ENCODE results near the gene SLC25A19.

SLC25A19 gene

GRCh38 chr17:75289115-75289831 is at the start of gene SLC25A19:
TSS of gene SLC25A19 (minus strand) at chr17:75289433. CDS start at chr17:75286764, 2,669 bp downstream.
- DNase-seq (ENCODE audit: low read depth), result peak; percentile 99
- peak within 1 kb of the TSS; percentile 93 for H3K4me3 ChIP-seq (ENCODE audit: low read length)
- TF ChIP-seq, protein P1, sequence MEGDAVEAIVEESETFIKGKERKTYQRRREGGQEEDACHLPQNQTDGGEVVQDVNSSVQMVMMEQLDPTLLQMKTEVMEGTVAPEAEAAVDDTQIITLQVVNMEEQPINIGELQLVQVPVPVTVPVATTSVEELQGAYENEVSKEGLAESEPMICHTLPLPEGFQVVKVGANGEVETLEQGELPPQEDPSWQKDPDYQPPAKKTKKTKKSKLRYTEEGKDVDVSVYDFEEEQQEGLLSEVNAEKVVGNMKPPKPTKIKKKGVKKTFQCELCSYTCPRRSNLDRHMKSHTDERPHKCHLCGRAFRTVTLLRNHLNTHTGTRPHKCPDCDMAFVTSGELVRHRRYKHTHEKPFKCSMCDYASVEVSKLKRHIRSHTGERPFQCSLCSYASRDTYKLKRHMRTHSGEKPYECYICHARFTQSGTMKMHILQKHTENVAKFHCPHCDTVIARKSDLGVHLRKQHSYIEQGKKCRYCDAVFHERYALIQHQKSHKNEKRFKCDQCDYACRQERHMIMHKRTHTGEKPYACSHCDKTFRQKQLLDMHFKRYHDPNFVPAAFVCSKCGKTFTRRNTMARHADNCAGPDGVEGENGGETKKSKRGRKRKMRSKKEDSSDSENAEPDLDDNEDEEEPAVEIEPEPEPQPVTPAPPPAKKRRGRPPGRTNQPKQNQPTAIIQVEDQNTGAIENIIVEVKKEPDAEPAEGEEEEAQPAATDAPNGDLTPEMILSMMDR (conservative IDR thresholded peaks at IDR 0.05; ENCODE audit: low read length), result peak; percentile 25; the same call in 1 of the 2 replicates

DNA sequence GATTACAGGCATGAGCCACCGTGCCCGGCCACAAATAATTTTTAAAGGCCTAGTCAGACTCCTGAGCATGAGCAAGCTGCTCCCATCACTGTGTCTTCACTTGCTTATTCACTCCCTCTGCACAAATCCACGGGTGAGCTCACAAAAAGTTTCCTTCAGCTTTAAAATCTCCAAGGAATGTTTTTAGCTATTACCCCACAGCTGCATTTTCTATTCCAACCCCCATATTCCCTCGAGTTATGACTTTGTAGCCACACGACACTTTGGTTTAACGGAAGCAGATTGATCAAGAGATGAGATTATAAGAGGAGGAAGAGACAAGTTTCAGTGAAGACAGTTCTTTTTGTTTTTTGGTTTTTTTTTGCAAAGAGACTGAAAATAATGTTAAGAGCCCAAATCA is 49.1 kb upstream of the SLC25A19 start:
- no peak overlapping the region for H3K4me3 ChIP-seq (ENCODE audit: low read length)
- TF ChIP-seq, protein P1 (conservative IDR thresholded peaks at IDR 0.05; ENCODE audit: low read length), result no peak
- peak; percentile 54 for DNase-seq (ENCODE audit: low read depth)

- no peak overlapping the region for H3K4me3 ChIP-seq (ENCODE audit: low read length)
- DNase-seq (ENCODE audit: low read depth), result no peak
- TF ChIP-seq, protein P1 (conservative IDR thresholded peaks at IDR 0.05; ENCODE audit: low read length), result no peak
Observed at GRCh38 chr17:75335315-75335714, 46.1 kb upstream of the SLC25A19 start.

DNA sequence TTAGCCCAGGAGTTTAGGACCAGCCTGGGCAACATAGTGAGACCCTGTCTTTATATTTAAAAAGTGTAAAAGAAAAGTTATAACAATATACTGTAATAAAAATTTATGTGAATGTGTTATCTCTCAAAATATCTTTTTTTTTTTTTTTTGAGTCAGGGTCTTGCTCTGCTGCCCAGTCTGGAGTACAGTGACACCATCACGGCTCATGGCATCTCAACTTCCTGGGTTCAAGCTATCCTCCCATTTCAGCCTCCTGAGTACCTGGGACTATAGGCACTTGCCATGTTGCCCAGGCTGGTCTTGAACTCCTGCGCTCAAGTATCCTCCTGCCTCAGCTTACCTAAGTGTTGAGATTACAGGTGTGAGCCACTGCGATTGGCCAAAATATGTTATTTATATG is 45.5 kb upstream of the SLC25A19 start:
- TF ChIP-seq, protein P1 (conservative IDR thresholded peaks at IDR 0.05; ENCODE audit: low read length), result no peak
- no peak for DNase-seq (ENCODE audit: low read depth)
- H3K4me3 ChIP-seq (ENCODE audit: low read length), result no peak overlapping the region

DNA sequence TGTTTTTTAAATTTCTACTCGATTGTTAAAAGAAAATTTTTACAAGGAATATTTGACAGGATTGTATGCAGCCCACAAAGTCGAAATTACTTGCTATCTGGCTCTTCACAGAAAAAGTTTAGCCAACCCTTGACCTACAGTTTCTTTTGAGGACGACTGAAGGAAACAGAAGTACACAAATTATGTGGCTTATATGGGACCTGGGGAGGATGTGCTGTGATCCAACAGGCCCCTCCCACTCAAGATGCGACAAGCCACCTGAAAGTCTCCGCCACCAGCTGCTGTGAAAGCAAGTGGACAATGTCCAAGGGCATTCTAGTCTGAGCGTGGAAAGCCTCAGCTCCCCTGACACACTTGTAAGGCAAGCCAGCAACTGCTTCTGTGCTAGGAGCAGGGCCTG is 42.4 kb upstream of the SLC25A19 start:
- no peak overlapping the region for H3K4me3 ChIP-seq (ENCODE audit: low read length)
- no peak for DNase-seq (ENCODE audit: low read depth)
- TF ChIP-seq, protein P1 (conservative IDR thresholded peaks at IDR 0.05; ENCODE audit: low read length), result no peak

DNA sequence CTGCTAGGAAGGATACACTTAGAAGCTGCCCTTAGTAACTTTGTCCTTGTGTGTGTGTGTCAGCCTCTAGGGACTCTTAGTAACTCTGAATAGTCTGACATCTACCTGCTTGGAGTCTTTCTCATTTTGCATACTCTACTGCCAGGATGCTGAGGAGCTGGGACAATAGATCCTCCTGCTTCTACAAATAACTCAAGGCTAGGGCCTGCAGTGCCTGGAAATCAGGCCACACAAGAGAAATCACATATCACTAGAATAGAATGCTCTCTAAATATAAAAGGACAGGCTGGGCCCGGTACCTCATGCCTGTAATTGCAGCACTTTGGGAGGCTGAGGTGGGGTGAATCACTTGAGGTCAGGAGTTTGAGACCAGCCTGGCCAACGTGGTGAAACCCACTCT is 38.5 kb upstream of the SLC25A19 start:
- no peak overlapping the region for H3K4me3 ChIP-seq (ENCODE audit: low read length)
- DNase-seq (ENCODE audit: low read depth), result no peak
- TF ChIP-seq, protein P1 (conservative IDR thresholded peaks at IDR 0.05; ENCODE audit: low read length), result no peak

GRCh38 chr17:75326226-75326848 is 37.1 kb upstream of the SLC25A19 start:
- H3K4me3 ChIP-seq (ENCODE audit: low read length), result no peak overlapping the region
- no peak for DNase-seq (ENCODE audit: low read depth)
- TF ChIP-seq, protein P1 (conservative IDR thresholded peaks at IDR 0.05; ENCODE audit: low read length), result no peak
